DMS 273 (cell line): ENCODE results near the gene C1R.
"Not testable (repeated sequence)": the region's sequence is repeated elsewhere in the genome, so short reads cannot be mapped to it uniquely, and the experiment has no call there.

Source experiments
- DNase-seq: peaks from one replicate; lab custom pipeline; 2025; ENCODE audit not compliant: unreplicated experiment; lab: John Stamatoyannopoulos, UW

C1R gene

DNA sequence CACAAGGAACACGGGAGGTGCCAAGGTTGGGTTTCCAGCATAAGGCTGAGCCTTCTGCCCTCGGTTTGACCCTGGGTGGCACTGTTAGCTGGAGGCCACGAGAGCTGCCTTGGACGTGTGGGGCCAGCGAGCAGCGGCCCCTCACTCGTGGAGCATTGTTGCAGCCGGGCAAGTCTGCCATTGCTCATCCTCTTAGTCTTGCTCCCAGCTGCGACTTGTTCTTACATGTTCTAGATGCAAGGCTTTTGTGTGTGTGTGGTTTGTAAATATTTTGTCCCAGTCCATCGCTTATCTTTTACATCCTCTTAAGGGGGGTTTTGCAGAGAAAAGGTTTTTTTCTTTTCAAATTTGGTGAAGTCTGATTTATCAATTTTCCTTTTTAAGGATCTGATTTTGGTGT lies 52.8 kb downstream of the C1R start:
- DNase-seq = peak; percentile 37

DNA sequence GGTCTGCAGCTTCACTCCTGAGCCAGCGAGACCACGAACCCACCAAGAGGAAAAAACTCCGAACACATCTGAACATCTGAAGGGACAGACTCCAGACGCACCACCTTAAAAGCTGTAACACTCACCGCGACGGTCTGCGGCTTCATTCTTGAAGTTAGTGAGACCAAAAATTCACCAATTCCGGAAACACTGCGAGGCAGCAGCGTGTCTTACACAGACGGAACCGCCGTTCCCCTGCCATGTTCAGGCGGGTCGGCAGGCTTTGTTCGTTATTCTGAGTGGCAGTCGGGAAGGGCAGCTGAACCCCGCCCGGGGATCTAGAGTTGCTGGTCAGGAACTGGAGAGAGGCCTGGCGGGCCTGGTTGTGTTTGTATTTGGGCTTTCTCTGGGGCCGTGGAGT lies 53.7 kb downstream of the C1R start:
- DNase-seq = no peak

DNA sequence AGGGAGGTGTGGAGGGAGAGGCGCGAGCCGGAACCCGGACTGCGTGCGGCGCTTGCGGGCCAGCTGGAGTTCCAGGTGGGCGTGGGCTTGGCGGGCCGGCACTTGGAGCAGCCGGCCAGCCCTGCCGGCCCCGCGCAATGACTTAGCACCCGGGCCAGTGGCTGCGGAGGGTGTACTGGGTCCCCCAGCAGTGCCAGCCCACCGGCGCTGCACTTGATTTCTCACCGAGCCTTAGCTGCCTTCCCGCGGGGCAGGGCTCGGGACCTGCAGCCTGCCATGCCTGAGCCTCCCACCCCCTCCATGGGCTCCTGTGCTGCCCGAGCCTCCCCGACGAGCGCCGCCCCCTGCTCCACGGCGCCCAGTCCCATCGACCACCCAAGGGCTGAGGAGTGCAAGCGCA lies 54.8 kb downstream of the C1R start:
- not testable (repeated sequence) for DNase-seq

DNA sequence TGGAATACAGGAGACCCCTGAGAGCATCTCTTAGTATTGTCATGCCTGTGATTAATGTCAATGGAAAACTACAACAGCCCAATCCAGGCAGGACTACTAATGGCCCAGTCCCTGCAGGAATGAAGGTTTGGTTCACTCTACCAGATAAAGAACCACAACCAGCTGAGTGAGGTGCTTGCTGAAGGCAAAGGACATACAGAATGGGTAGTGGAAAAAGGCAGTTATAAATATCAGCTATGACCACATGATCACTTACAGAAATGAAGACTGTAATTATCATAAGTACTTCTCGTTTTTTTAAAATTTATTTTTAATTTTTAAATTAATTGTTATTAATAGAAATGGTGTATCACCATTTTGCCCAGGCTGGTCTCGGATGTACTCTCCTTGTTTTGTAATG lies 56.8 kb downstream of the C1R start:
- no peak for DNase-seq

DNA sequence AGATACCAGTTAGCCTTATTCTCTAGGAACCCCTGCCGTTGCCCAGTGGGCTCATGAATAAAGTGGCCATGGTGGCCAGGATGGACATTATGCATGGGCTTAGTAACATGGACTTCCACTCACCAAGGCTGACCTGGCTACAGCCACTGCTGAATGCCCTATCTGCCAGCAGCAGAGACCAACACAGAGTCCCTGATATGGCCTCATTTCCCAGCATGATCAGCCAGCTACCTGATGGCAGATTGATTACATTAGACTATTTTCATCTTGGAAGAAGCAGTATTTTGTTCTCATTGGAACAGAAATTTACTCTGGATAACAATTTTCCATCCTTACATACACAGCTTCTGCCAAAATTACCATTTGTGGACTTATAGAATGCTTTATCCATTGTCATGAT lies 57.8 kb downstream of the C1R start:
- DNase-seq = no peak

DNA sequence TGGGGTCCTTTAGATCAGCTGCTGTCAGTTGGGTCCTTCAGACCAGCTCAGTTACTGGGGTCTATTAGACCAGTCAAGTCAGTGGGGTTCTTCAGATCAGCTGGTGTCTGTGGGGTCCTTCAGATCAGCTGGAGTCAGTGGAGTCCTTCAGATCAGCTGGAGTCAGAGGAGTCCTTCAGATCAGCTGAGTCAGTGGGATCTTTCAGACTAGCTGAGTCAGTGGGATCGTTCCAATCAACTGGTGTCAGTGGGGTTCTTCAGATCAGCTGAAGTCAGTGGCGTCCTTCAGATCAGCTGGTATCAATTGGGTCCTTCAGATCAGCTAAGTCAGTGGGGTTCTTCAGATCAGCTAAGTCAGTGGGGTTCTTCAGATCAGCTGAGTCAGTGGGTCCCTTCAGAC lies 59.3 kb downstream of the C1R start:
- DNase-seq = no peak

DNA sequence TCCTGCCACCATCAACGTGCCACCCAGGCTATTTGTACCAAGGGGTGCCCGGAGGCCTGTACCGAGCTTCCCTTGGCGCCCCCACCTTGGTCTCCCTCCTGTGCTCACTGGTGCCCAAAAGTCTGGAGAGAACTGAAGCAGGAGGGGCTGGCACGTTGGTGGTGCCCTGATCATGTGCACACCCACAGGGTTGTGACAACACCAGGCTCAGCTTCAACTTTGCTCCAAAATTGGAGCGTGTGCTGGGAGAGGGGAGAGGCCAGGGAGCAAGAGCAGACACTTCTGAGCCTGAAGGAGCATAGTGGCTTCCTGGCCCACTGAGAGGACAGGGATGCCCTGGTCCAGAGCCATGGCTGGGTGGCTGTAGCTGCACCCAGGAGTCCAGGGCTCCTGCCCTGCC lies 60.9 kb downstream of the C1R start:
- no peak for DNase-seq
